SK-N-SH treated with all-trans-retinoic acid at 6 μM for 48 hours (cell line): Measurements from ENCODE around the gene AGR3.

ENCODE experiments used
- ATAC-seq: fragments of 200-7000 bp; cut with Tn5 transposase; 3 replicates; pipeline ENCODE4 v1.9.1; 2020; ENCODE audit warnings: mild to moderate bottlenecking, moderate library complexity
- ARNTL ChIP-seq: fragments of 450-650 bp; formaldehyde crosslinking; IDR thresholded peaks from 2 replicates; pipeline ENCODE4 v1.5.0; 2020; ENCODE audit warnings: low read depth, mild to moderate bottlenecking, moderate library complexity, borderline replicate concordance
- BACH2 ChIP-seq: fragments of 250-450 bp; sonication (Bioruptor Pico); IDR thresholded peaks from 2 replicates; pipeline ENCODE4 v1.9.0; 2021; ENCODE audit warnings: mild to moderate bottlenecking, borderline replicate concordance
- CSDC2 ChIP-seq: fragments of 250-450 bp; sonication (Bioruptor Pico); IDR thresholded peaks from 2 replicates; pipeline ENCODE4 v1.5.0; 2020; ENCODE audit warnings: mild to moderate bottlenecking, moderate library complexity
- ESRRG ChIP-seq: fragments of 250-450 bp; sonication (Bioruptor Pico); IDR thresholded peaks from 2 replicates; pipeline ENCODE4 v1.6.1; 2021; ENCODE audit warnings: mild to moderate bottlenecking
- GLIS3 ChIP-seq: fragments of 250-450 bp; sonication (Bioruptor Pico); IDR thresholded peaks from 2 replicates; pipeline ENCODE4 v1.5.0; 2020; ENCODE audit warnings: mild to moderate bottlenecking, moderate library complexity
- ISL1 ChIP-seq: fragments of 250-450 bp; sonication (Bioruptor Pico); IDR thresholded peaks from 2 replicates; pipeline ENCODE4 v2.1.2; 2022; ENCODE audit warnings: mild to moderate bottlenecking, moderate library complexity
- OSR1 ChIP-seq: fragments of 250-450 bp; sonication (Bioruptor Pico); IDR thresholded peaks from 2 replicates; pipeline ENCODE4 v1.8.0; 2022; ENCODE audit warnings: moderate library complexity, mild to moderate bottlenecking, inconsistent platforms
- PATZ1 ChIP-seq: fragments of 250-450 bp; sonication (Bioruptor Pico); IDR thresholded peaks from 2 replicates; pipeline ENCODE4 v1.8.0; 2020; ENCODE audit warnings: mild to moderate bottlenecking, moderate library complexity, borderline replicate concordance
- POU6F1 ChIP-seq: fragments of 250-450 bp; sonication (Bioruptor Pico); IDR thresholded peaks from 2 replicates; pipeline ENCODE4 v1.8.0; 2021; ENCODE audit warnings: low read depth, mild to moderate bottlenecking, moderate library complexity, borderline replicate concordance
- PPARA ChIP-seq: fragments of 250-450 bp; sonication (Bioruptor Pico); IDR thresholded peaks from 2 replicates; pipeline ENCODE4 v1.5.0; 2020; ENCODE audit warnings: mild to moderate bottlenecking, borderline replicate concordance
- RARB ChIP-seq: fragments of 250-450 bp; sonication (Bioruptor Pico); IDR thresholded peaks from 2 replicates; pipeline ENCODE4 v1.8.0; 2021; ENCODE audit warnings: mild to moderate bottlenecking, moderate library complexity
- SNAI2 ChIP-seq: fragments of 250-450 bp; sonication (Bioruptor Pico); IDR thresholded peaks from 2 replicates; pipeline ENCODE4 v1.5.0; 2020; ENCODE audit warnings: mild to moderate bottlenecking, moderate library complexity
- TOX ChIP-seq: fragments of 250-450 bp; sonication (Bioruptor Pico); IDR thresholded peaks from 2 replicates; pipeline ENCODE4 v1.8.0; 2021; ENCODE audit warnings: mild to moderate bottlenecking, moderate library complexity, borderline replicate concordance
- ZC3H10 ChIP-seq: fragments of 250-450 bp; sonication (Bioruptor Pico); IDR thresholded peaks from 2 replicates; pipeline ENCODE4 v1.5.1; 2021; ENCODE audit warnings: mild to moderate bottlenecking, moderate library complexity
- ZFP3 ChIP-seq: fragments of 250-450 bp; sonication (Bioruptor Pico); IDR thresholded peaks from 2 replicates; pipeline ENCODE4 v1.5.0; 2020; ENCODE audit warnings: mild to moderate bottlenecking, moderate library complexity
- ZFP30 ChIP-seq: fragments of 450-650 bp; formaldehyde crosslinking; IDR thresholded peaks from 2 replicates; pipeline ENCODE4 v1.5.0; 2022; ENCODE audit warnings: mild to moderate bottlenecking, moderate library complexity
- ZNF565 ChIP-seq: fragments of 450-650 bp; formaldehyde crosslinking; conservative IDR thresholded peaks from 2 replicates; pipeline ENCODE4 v1.5.0; 2020; ENCODE audit warnings: low read depth, mild to moderate bottlenecking, moderate library complexity
- ZNF70 ChIP-seq: fragments of 450-650 bp; formaldehyde crosslinking; IDR thresholded peaks from 2 replicates; pipeline ENCODE4 v1.5.0; 2020; ENCODE audit warnings: mild to moderate bottlenecking, moderate library complexity
- ZNF8 ChIP-seq: fragments of 450-650 bp; formaldehyde crosslinking; IDR thresholded peaks from 2 replicates; pipeline ENCODE4 v1.5.0; 2020; ENCODE audit warnings: mild to moderate bottlenecking, moderate library complexity
- TF ChIP-seq, protein P1 (sequence below): fragments of 250-450 bp; sonication (Bioruptor Pico); IDR thresholded peaks from 2 replicates; pipeline ENCODE4 v1.5.1; 2021; ENCODE audit warnings: mild to moderate bottlenecking, moderate library complexity
- TF ChIP-seq, protein P2 (sequence below): fragments of 250-450 bp; sonication (Bioruptor Pico); IDR thresholded peaks from 2 replicates; pipeline ENCODE4 v1.5.0; 2020; ENCODE audit warnings: mild to moderate bottlenecking, moderate library complexity
- TF ChIP-seq, protein P3 (sequence below): fragments of 250-450 bp; sonication (Bioruptor Pico); IDR thresholded peaks from 2 replicates; pipeline ENCODE4 v1.5.1; 2020; ENCODE audit warnings: low read depth, mild to moderate bottlenecking, moderate library complexity

Gene AGR3

GRCh38 chr7:16838891-16839290 is 42.9 kb downstream of the AGR3 start:
- ATAC-seq: no peak
- TF ChIP-seq ESRRG (CRISPR knock-in tag) (no peak), ZFP30 (no peak), PATZ1 (CRISPR knock-in tag) (no peak), ARNTL (CRISPR knock-in tag) (no peak), OSR1 (CRISPR knock-in tag) (no peak), ZNF70 (CRISPR knock-in tag) (no peak), ZC3H10 (CRISPR knock-in tag) (no peak), TOX (no peak), ZFP3 (CRISPR knock-in tag) (no peak), GLIS3 (CRISPR knock-in tag) (no peak), ZNF565 (no peak), BACH2 (CRISPR knock-in tag) (no peak), ISL1 (no peak), SNAI2 (CRISPR knock-in tag) (no peak), ZNF8 (CRISPR knock-in tag) (no peak)
- TF ChIP-seq, protein P1, sequence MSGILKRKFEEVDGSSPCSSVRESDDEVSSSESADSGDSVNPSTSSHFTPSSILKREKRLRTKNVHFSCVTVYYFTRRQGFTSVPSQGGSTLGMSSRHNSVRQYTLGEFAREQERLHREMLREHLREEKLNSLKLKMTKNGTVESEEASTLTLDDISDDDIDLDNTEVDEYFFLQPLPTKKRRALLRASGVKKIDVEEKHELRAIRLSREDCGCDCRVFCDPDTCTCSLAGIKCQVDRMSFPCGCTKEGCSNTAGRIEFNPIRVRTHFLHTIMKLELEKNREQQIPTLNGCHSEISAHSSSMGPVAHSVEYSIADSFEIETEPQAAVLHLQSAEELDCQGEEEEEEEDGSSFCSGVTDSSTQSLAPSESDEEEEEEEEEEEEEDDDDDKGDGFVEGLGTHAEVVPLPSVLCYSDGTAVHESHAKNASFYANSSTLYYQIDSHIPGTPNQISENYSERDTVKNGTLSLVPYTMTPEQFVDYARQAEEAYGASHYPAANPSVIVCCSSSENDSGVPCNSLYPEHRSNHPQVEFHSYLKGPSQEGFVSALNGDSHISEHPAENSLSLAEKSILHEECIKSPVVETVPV (CRISPR knock-in tag): no peak

- TF ChIP-seq ZFP30 (no peak), BACH2 (CRISPR knock-in tag) (no peak), RARB (CRISPR knock-in tag) (no peak), CSDC2 (no peak), ZNF8 (CRISPR knock-in tag) (no peak), TOX (no peak), ZNF70 (CRISPR knock-in tag) (no peak), GLIS3 (CRISPR knock-in tag) (no peak), OSR1 (CRISPR knock-in tag) (no peak), ZFP3 (CRISPR knock-in tag) (no peak), ZNF565 (no peak), SNAI2 (CRISPR knock-in tag) (no peak), ISL1 (no peak), PPARA (no peak), ARNTL (CRISPR knock-in tag) (no peak)
- TF ChIP-seq, protein P1 (CRISPR knock-in tag): no peak
- TF ChIP-seq, protein P2, sequence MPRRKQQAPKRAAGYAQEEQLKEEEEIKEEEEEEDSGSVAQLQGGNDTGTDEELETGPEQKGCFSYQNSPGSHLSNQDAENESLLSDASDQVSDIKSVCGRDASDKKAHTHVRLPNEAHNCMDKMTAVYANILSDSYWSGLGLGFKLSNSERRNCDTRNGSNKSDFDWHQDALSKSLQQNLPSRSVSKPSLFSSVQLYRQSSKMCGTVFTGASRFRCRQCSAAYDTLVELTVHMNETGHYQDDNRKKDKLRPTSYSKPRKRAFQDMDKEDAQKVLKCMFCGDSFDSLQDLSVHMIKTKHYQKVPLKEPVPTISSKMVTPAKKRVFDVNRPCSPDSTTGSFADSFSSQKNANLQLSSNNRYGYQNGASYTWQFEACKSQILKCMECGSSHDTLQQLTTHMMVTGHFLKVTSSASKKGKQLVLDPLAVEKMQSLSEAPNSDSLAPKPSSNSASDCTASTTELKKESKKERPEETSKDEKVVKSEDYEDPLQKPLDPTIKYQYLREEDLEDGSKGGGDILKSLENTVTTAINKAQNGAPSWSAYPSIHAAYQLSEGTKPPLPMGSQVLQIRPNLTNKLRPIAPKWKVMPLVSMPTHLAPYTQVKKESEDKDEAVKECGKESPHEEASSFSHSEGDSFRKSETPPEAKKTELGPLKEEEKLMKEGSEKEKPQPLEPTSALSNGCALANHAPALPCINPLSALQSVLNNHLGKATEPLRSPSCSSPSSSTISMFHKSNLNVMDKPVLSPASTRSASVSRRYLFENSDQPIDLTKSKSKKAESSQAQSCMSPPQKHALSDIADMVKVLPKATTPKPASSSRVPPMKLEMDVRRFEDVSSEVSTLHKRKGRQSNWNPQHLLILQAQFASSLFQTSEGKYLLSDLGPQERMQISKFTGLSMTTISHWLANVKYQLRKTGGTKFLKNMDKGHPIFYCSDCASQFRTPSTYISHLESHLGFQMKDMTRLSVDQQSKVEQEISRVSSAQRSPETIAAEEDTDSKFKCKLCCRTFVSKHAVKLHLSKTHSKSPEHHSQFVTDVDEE (CRISPR knock-in tag): no peak
- TF ChIP-seq, protein P3, sequence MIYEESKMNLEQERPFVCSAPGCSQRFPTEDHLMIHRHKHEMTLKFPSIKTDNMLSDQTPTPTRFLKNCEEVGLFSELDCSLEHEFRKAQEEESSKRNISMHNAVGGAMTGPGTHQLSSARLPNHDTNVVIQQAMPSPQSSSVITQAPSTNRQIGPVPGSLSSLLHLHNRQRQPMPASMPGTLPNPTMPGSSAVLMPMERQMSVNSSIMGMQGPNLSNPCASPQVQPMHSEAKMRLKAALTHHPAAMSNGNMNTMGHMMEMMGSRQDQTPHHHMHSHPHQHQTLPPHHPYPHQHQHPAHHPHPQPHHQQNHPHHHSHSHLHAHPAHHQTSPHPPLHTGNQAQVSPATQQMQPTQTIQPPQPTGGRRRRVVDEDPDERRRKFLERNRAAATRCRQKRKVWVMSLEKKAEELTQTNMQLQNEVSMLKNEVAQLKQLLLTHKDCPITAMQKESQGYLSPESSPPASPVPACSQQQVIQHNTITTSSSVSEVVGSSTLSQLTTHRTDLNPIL (CRISPR knock-in tag): no peak
- no peak for ATAC-seq
Observed at GRCh38 chr7:16838386-16838785, 43.4 kb downstream of the AGR3 start.

- TF ChIP-seq, protein P1 (CRISPR knock-in tag): no peak
- TF ChIP-seq ESRRG (CRISPR knock-in tag) (no peak), OSR1 (CRISPR knock-in tag) (no peak), SNAI2 (CRISPR knock-in tag) (no peak), POU6F1 (CRISPR knock-in tag) (no peak), ZFP3 (CRISPR knock-in tag) (no peak)
- TF ChIP-seq, all 23 proteins: peak for 0
- no peak for ATAC-seq
Observed at GRCh38 chr7:16836481-16836880, 45.3 kb downstream of the AGR3 start.
